ENCODE data around the gene PCSK4.

PCSK4 gene

GRCh38 chr19:1435378-1435989 is 54.7 kb downstream of the PCSK4 start:
- H3K27ac ChIP-seq = no peak overlapping the region
- no peak for TF ChIP-seq ZFX (IDR thresholded peaks at IDR 0.05)
- TF ChIP-seq CTCF (conservative IDR thresholded peaks at IDR 0.05) = no peak

- TF ChIP-seq CTCF (conservative IDR thresholded peaks at IDR 0.05) = no peak
- no peak for TF ChIP-seq ZFX (IDR thresholded peaks at IDR 0.05)
- H3K27ac ChIP-seq = no peak overlapping the region
Measured at GRCh38 chr19:1434577-1435060, 55.5 kb downstream of the PCSK4 start.

GRCh38 chr19:1434040-1434366 is 56.1 kb downstream of the PCSK4 start:
- TF ChIP-seq ZFX (IDR thresholded peaks at IDR 0.05) = no peak
- H3K27ac ChIP-seq = no peak overlapping the region

GRCh38 chr19:1433119-1434039 is 56.8 kb downstream of the PCSK4 start:
- H3K27ac ChIP-seq = no peak overlapping the region
- no peak for TF ChIP-seq ZFX (IDR thresholded peaks at IDR 0.05)
- TF ChIP-seq CTCF (conservative IDR thresholded peaks at IDR 0.05) = no peak

- H3K27ac ChIP-seq = no peak overlapping the region
- TF ChIP-seq CTCF (conservative IDR thresholded peaks at IDR 0.05) = no peak
- TF ChIP-seq ZFX (IDR thresholded peaks at IDR 0.05) = no peak
Measured at GRCh38 chr19:1432507-1432887, 57.7 kb downstream of the PCSK4 start.

GRCh38 chr19:1431759-1432506 is 58.2 kb downstream of the PCSK4 start:
- H3K27ac ChIP-seq = no peak overlapping the region
- TF ChIP-seq ZFX (IDR thresholded peaks at IDR 0.05) (no peak), CTCF (conservative IDR thresholded peaks at IDR 0.05) (no peak)

Data from C4-2B (cell line).